ENCODE data around the gene C3orf49. TPM values are rescaled to one million over a fixed set of nuclear protein-coding genes. Genes with fewer than 3 reads are reported as not detected.

C3orf49 gene
- total and polyA plus RNA-seq, 2 of the 13 experiments (the other 11 are each of a cell fraction or from before 2014, with no cell fraction given), result not detected

DNA sequence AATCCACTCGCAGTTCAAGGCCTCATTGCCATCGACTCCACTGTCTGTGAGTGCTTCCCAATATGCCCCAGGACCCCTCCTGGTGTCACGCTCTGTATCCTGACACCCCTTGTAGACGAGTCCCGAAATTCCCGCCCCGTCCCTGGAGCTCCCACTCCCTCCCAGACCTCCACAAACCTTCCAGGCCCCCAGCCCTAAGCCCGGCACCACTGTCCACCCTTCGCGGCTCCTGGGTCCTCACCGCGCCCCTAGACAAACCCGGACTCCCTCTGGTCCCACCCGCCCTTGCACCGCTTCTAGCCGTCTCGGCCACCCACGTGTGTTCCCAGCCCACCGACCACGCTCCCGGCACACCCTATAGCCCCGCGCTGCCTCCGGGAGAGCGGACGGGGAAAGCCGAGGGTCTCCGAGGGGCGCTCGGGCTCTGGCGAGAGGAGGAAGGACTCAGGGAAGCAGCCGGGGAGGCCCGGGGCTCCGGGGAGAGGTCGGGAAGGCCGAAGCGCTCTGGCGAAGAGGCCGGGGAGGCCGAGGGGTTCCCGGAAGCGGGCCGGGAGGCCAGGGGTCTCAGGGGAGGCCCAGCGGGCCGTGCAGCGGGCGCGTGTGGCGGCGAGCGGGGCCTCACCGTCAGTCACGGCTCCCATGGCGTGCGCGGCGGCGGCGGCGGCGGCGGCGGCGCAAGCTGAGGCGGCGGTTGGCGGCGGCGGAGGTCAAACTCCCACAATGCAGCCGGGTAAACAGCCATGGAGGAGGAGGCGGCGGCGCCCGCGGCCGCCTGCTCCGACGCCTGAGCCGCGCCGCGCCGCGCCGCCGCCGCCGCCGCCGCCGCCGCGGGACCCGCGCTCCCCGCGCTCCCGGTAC lies 44.3 kb downstream of the C3orf49 start, which contains the start of the genes ATXN7 and THOC7 (continued):
- TF ChIP-seq ZNF598 (CRISPR knock-in tag; IDR thresholded peaks at IDR 0.05; ENCODE audit: borderline replicate concordance) (0 out of 2 replicates have a peak, but pooled peaks have one; percentile 28), HOXA5 (CRISPR knock-in tag; IDR thresholded peaks at IDR 0.05) (peak; percentile 37; the same call in 1 of the 2 replicates), TAF1 (CRISPR knock-in tag; IDR thresholded peaks at IDR 0.05) (peak; percentile 62; the same call in 1 of the 2 replicates), ATF7 (IDR thresholded peaks at IDR 0.05) (no peak), ATF7 (CRISPR knock-in tag; IDR thresholded peaks at IDR 0.05) (0 out of 2 replicates have a peak, but pooled peaks have one; percentile 44), ZNF160 (CRISPR knock-in tag; IDR thresholded peaks at IDR 0.05) (peak; percentile 35; the same call in 1 of the 2 replicates), PCBP1 (IDR thresholded peaks at IDR 0.05; ENCODE audit: borderline replicate concordance, low read depth, low read length) (0 out of 2 replicates have a peak, but pooled peaks have one; percentile 30), ZNF253 (CRISPR knock-in tag; IDR thresholded peaks at IDR 0.05; ENCODE audit: borderline replicate concordance) (peak; percentile 74; the same call in 1 of the 2 replicates), ZNF577 (CRISPR knock-in tag; IDR thresholded peaks at IDR 0.05; ENCODE audit: borderline replicate concordance, low read depth) (no peak), CHCHD3 (CRISPR knock-in tag; IDR thresholded peaks at IDR 0.05) (no peak), FOXO1 (CRISPR knock-in tag; IDR thresholded peaks at IDR 0.05) (peak; percentile 4; the same call in 1 of the 2 replicates), EP300 (IDR thresholded peaks at IDR 0.05; ENCODE audit: low read depth in 2 of 2, low read length in 2 of 2) (no peak), EP300 (CRISPR knock-in tag; IDR thresholded peaks at IDR 0.05; ENCODE audit: borderline replicate concordance) (no peak), MIER3 (CRISPR knock-in tag; IDR thresholded peaks at IDR 0.05; ENCODE audit: borderline replicate concordance) (no peak), SOX5 (CRISPR knock-in tag; IDR thresholded peaks at IDR 0.05; ENCODE audit: borderline replicate concordance) (no peak), SPEN (CRISPR knock-in tag; IDR thresholded peaks at IDR 0.05; ENCODE audit: low read depth) (peak; percentile 41; the same call in 1 of the 2 replicates), GPN1 (CRISPR knock-in tag; IDR thresholded peaks at IDR 0.05; ENCODE audit: borderline replicate concordance) (no peak), ZNF652 (CRISPR knock-in tag; IDR thresholded peaks at IDR 0.05; ENCODE audit: borderline replicate concordance, low read depth) (no peak)
- TF ChIP-seq, protein P1, sequence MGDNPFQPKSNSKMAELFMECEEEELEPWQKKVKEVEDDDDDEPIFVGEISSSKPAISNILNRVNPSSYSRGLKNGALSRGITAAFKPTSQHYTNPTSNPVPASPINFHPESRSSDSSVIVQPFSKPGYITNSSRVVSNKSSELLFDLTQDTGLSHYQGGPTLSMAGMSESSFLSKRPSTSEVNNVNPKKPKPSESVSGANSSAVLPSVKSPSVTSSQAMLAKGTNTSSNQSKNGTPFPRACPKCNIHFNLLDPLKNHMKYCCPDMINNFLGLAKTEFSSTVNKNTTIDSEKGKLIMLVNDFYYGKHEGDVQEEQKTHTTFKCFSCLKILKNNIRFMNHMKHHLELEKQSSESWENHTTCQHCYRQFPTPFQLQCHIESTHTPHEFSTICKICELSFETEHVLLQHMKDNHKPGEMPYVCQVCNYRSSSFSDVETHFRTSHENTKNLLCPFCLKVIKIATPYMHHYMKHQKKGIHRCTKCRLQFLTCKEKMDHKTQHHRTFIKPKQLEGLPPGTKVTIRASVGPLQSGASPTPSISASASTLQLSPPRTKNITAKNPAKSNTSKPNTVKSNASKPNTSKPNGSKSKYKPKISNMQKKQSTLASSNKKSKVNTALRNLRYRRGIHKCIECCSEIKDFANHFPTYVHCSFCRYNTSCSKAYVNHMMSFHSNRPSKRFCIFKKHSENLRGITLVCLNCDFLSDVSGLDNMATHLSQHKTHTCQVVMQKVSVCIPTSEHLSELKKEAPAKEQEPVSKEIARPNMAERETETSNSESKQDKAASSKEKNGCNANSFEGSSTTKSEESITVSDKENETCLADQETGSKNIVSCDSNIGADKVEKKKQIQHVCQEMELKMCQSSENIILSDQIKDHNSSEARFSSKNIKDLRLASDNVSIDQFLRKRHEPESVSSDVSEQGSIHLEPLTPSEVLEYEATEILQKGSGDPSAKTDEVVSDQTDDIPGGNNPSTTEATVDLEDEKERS (CRISPR knock-in tag; IDR thresholded peaks at IDR 0.05), result no peak
- TF ChIP-seq, protein P2, sequence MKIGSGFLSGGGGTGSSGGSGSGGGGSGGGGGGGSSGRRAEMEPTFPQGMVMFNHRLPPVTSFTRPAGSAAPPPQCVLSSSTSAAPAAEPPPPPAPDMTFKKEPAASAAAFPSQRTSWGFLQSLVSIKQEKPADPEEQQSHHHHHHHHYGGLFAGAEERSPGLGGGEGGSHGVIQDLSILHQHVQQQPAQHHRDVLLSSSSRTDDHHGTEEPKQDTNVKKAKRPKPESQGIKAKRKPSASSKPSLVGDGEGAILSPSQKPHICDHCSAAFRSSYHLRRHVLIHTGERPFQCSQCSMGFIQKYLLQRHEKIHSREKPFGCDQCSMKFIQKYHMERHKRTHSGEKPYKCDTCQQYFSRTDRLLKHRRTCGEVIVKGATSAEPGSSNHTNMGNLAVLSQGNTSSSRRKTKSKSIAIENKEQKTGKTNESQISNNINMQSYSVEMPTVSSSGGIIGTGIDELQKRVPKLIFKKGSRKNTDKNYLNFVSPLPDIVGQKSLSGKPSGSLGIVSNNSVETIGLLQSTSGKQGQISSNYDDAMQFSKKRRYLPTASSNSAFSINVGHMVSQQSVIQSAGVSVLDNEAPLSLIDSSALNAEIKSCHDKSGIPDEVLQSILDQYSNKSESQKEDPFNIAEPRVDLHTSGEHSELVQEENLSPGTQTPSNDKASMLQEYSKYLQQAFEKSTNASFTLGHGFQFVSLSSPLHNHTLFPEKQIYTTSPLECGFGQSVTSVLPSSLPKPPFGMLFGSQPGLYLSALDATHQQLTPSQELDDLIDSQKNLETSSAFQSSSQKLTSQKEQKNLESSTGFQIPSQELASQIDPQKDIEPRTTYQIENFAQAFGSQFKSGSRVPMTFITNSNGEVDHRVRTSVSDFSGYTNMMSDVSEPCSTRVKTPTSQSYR (CRISPR knock-in tag; IDR thresholded peaks at IDR 0.05; ENCODE audit: borderline replicate concordance), result no peak; the same call in 1 of the 2 replicates
- TF ChIP-seq, protein P3, sequence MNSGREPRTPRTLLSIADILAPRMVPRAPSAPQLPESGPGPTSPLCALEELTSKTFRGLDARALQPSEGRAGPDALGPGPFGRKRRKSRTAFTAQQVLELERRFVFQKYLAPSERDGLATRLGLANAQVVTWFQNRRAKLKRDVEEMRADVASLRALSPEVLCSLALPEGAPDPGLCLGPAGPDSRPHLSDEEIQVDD (CRISPR knock-in tag; IDR thresholded peaks at IDR 0.05; ENCODE audit: borderline replicate concordance), result no peak
- TF ChIP-seq, protein P4, sequence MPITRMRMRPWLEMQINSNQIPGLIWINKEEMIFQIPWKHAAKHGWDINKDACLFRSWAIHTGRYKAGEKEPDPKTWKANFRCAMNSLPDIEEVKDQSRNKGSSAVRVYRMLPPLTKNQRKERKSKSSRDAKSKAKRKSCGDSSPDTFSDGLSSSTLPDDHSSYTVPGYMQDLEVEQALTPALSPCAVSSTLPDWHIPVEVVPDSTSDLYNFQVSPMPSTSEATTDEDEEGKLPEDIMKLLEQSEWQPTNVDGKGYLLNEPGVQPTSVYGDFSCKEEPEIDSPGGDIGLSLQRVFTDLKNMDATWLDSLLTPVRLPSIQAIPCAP (CRISPR knock-in tag; IDR thresholded peaks at IDR 0.05; ENCODE audit: low read depth), result 0 out of 2 replicates have a peak, but pooled peaks have one; percentile 72

Data from HepG2 (cell line).